GM18526 (cell line): Measurements from ENCODE around the gene TADA3.
A peak's percentile ranks its signal among the peaks of the same experiment; 100 is the strongest.

Source experiments
- POLR2A ChIP-seq: IDR thresholded peaks from 3 replicates; pipeline ENCODE4 v1.6.1; 2011; ENCODE audit not compliant: insufficient read length; ENCODE audit errors: extremely low read depth

The TADA3 gene

GRCh38 chr3:9792405-9793160, at the start of gene TADA3, which contains the start of gene ARPC4:
Gene TADA3 (minus strand): TSS chr3:9792473. CDS start chr3:9791466, 1,007 bp downstream.
Gene ARPC4 (plus strand): TSS chr3:9793082. CDS start chr3:9793122, 40 bp downstream.
- TF ChIP-seq POLR2A: peak; percentile 76

GRCh38 chr3:9841015-9841414, 48.7 kb upstream of the TADA3 start:
- no peak for TF ChIP-seq POLR2A

GRCh38 chr3:9838856-9839255, 46.6 kb upstream of the TADA3 start:
- TF ChIP-seq POLR2A: no peak

GRCh38 chr3:9837701-9838582, 45.7 kb upstream of the TADA3 start:
- TF ChIP-seq POLR2A: no peak

- TF ChIP-seq POLR2A: no peak
These were observed 42.5 kb upstream of the TADA3 start for GRCh38 chr3:9834520-9835380.

- no peak for TF ChIP-seq POLR2A
These were observed 40.8 kb upstream of the TADA3 start for GRCh38 chr3:9833078-9833477.

GRCh38 chr3:9831253-9831652, 39.0 kb upstream of the TADA3 start:
- no peak for TF ChIP-seq POLR2A

GRCh38 chr3:9828801-9829755, 36.8 kb upstream of the TADA3 start:
- TF ChIP-seq POLR2A: no peak

GRCh38 chr3:9826815-9827573, 34.7 kb upstream of the TADA3 start:
- TF ChIP-seq POLR2A: no peak

- no peak for TF ChIP-seq POLR2A
These were observed 33.3 kb upstream of the TADA3 start for GRCh38 chr3:9825451-9826040.

GRCh38 chr3:9820946-9821345, 28.7 kb upstream of the TADA3 start:
- TF ChIP-seq POLR2A: no peak

- no peak for TF ChIP-seq POLR2A
These were observed 28.3 kb upstream of the TADA3 start for GRCh38 chr3:9820543-9820942.
